ENCODE data around the gene ZNF140.

The ZNF140 gene

GRCh38 chr12:133063556-133063955 lies 17.2 kb upstream of the ZNF140 start:
- no peak overlapping the region for H3K9ac ChIP-seq
- TF ChIP-seq Cebpa-rat (IDR thresholded peaks at IDR 0.05): no peak
- peaks cover 55 to 81% (median 58%) of the 10 kb centered on the region in 11 experiments for H3K36me3 ChIP-seq
- H3K4me1 ChIP-seq: no peaks in the 10 kb centered on the region
- H3K4me2 ChIP-seq: no peak overlapping the region
- H3K27ac ChIP-seq: no peak overlapping the region
- H4K20me1 ChIP-seq: no peaks in the 10 kb centered on the region
- peak overlapping the region; percentile 0 to 51 (median 28); a peak in 14 of 20 replicates for H3K4me3 ChIP-seq
- H3K9me3 ChIP-seq (replicated peaks in 1 of 11): peaks cover 100% of the 10 kb centered on the region in 11 experiments
- no peaks in the 10 kb centered on the region for H3K27me3 ChIP-seq

- H3K9me3 ChIP-seq (replicated peaks in 1 of 11): peaks cover 97 to 100% (median 98%) of the 10 kb centered on the region in 11 experiments
- no peak for TF ChIP-seq Cebpa-rat (IDR thresholded peaks at IDR 0.05)
Measured at GRCh38 chr12:133073836-133074235, 6.9 kb upstream of the ZNF140 start.

DNA sequence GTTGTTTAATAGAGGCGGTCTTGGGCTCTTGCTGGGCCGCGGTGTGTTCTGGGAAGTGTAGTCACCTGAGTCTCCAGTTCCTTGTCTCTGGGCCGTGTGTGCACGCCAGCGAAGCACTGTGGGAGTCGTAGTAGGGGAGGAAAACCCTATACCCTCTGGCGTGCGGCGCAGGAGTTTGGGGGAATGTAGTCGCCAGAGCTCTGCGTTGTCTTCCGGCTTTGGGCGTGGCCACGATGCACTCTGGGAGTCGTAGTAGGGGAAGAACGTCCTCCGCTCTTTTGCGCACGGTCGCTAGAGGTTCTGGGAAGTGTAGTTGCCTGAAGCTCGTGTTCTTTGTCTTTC lies 726 bp upstream of the ZNF140 start:
- peaks cover 36 to 41% (median 37%) of the 10 kb centered on the region in 11 experiments for H3K36me3 ChIP-seq
- peak overlapping the region; percentile 90 to 98 (median 93) for H3K9ac ChIP-seq
- peaks cover 0 to 18% (median 8%) of the 10 kb centered on the region in 10 experiments; a peak in 13 of 20 replicates for H3K4me1 ChIP-seq
- peak overlapping the region; percentile 73 to 87 (median 77) for H3K4me2 ChIP-seq
- H3K27me3 ChIP-seq: no peaks in the 10 kb centered on the region; a peak in 1 of 22 replicates
- no peaks in the 10 kb centered on the region for H4K20me1 ChIP-seq
- peak overlapping the region; percentile 80 to 91 (median 88) for H3K4me3 ChIP-seq
- H3K27ac ChIP-seq: peak overlapping the region; percentile 94 to 99 (median 96)
- TF ChIP-seq Cebpa-rat (IDR thresholded peaks at IDR 0.05): no peak
- H3K9me3 ChIP-seq (replicated peaks in 1 of 11): peaks cover 85 to 90% (median 87%) of the 10 kb centered on the region in 11 experiments

More at GRCh38 chr12:133073836-133074235, 6.9 kb upstream of the ZNF140 start:
- Histone ChIP-seq H3K4me3 (no peak overlapping the region), H4K20me1 (no peaks in the 10 kb centered on the region), H3K27ac (no peak overlapping the region), H3K27me3 (no peaks in the 10 kb centered on the region), H3K4me1 (no peaks in the 10 kb centered on the region), H3K36me3 (peaks cover 0 to 8% (median 0%) of the 10 kb centered on the region in 11 experiments; a peak in 1 of 22 replicates), H3K4me2 (no peak overlapping the region), H3K9ac (no peak overlapping the region)

GRCh38 chr12:133081159-133081780 lies 547 bp downstream of the ZNF140 start:
- Histone ChIP-seq H4K20me1 (no peaks in the 10 kb centered on the region), H3K27me3 (no peaks in the 10 kb centered on the region; a peak in 1 of 22 replicates), H3K4me3 (peak overlapping the region; percentile 80 to 91 (median 88)), H3K9ac (peak overlapping the region; percentile 90 to 98 (median 93)), H3K4me1 (peaks cover 0 to 18% (median 8%) of the 10 kb centered on the region in 10 experiments; a peak in 13 of 20 replicates), H3K36me3 (peaks cover 49 to 54% (median 50%) of the 10 kb centered on the region in 11 experiments), H3K27ac (peak overlapping the region; percentile 94 to 99 (median 96)), H3K9me3 (replicated peaks in 1 of 11) (peaks cover 85 to 90% (median 88%) of the 10 kb centered on the region in 11 experiments), H3K4me2 (peak overlapping the region; percentile 67 to 93 (median 76))
- TF ChIP-seq Cebpa-rat (IDR thresholded peaks at IDR 0.05): no peak

GRCh38 chr12:133083345-133083744 lies 2.6 kb downstream of the ZNF140 start:
- Histone ChIP-seq H3K4me3 (peak overlapping the region; percentile 22 to 91 (median 82); a peak in 17 of 20 replicates), H3K27me3 (no peaks in the 10 kb centered on the region; a peak in 1 of 22 replicates), H3K9me3 (replicated peaks in 1 of 11) (peaks cover 85 to 90% (median 88%) of the 10 kb centered on the region in 11 experiments), H3K4me2 (peak overlapping the region in 2 of 11 experiments; percentile 17 to 30; a peak in 3 of 22 replicates), H4K20me1 (no peaks in the 10 kb centered on the region), H3K27ac (no peak overlapping the region), H3K4me1 (peaks cover 0 to 18% (median 8%) of the 10 kb centered on the region in 10 experiments; a peak in 13 of 20 replicates), H3K36me3 (peaks cover 69 to 74% (median 71%) of the 10 kb centered on the region in 11 experiments), H3K9ac (no peak overlapping the region)
- no peak for TF ChIP-seq Cebpa-rat (IDR thresholded peaks at IDR 0.05)

GRCh38 chr12:133105620-133106019 lies 24.9 kb downstream of the ZNF140 start:
- Histone ChIP-seq H3K27me3 (peaks cover 0 to 5% (median 0%) of the 10 kb centered on the region in 11 experiments; a peak in 1 of 22 replicates), H3K27ac (no peak overlapping the region), H3K36me3 (peaks cover 99 to 100% (median 100%) of the 10 kb centered on the region in 11 experiments), H3K4me3 (peak overlapping the region; percentile 12 to 50 (median 34); a peak in 19 of 20 replicates), H3K9me3 (replicated peaks in 1 of 11) (peaks cover 100% of the 10 kb centered on the region in 11 experiments), H3K4me2 (no peak overlapping the region), H4K20me1 (no peaks in the 10 kb centered on the region), H3K9ac (no peak overlapping the region), H3K4me1 (no peaks in the 10 kb centered on the region)
- TF ChIP-seq Cebpa-rat (IDR thresholded peaks at IDR 0.05): no peak

GRCh38 chr12:133106253-133106652 lies 25.5 kb downstream of the ZNF140 start:
- Histone ChIP-seq H3K4me1 (no peaks in the 10 kb centered on the region), H4K20me1 (no peaks in the 10 kb centered on the region), H3K4me3 (peak overlapping the region; percentile 12 to 50 (median 34)), H3K9me3 (replicated peaks in 1 of 11) (peaks cover 100% of the 10 kb centered on the region in 11 experiments), H3K4me2 (no peak overlapping the region), H3K27ac (no peak overlapping the region), H3K9ac (no peak overlapping the region), H3K27me3 (peaks cover 0 to 5% (median 0%) of the 10 kb centered on the region in 11 experiments; a peak in 1 of 22 replicates), H3K36me3 (peaks cover 99 to 100% (median 100%) of the 10 kb centered on the region in 11 experiments)
- no peak for TF ChIP-seq Cebpa-rat (IDR thresholded peaks at IDR 0.05)

DNA sequence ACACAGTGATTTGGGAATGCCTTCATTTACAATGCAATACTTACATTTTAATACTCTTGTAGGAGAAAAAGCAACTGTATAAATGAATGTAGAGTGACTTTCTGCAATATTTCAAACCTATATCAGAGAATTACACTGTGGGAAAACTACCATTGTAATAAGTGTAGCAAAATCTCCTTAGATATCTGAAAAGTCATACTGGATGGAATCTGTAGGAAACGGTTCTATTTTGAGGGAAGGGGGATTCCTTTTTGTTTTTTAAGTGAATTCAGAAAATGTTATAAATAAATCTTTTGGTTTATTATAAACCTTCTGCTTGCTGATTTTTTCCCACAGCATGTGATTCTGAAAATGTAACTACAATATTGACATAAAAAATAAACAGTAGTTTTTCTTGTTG lies 26.4 kb downstream of the ZNF140 start:
- TF ChIP-seq Cebpa-rat (IDR thresholded peaks at IDR 0.05): no peak
- Histone ChIP-seq H3K36me3 (peaks cover 92 to 100% (median 96%) of the 10 kb centered on the region in 11 experiments), H3K27ac (no peak overlapping the region), H3K4me1 (no peaks in the 10 kb centered on the region), H3K4me3 (peak overlapping the region in 9 of 10 experiments; percentile 12 to 50 (median 35); a peak in 12 of 20 replicates), H3K27me3 (peaks cover 0 to 5% (median 0%) of the 10 kb centered on the region in 11 experiments; a peak in 1 of 22 replicates), H3K9me3 (replicated peaks in 1 of 11) (peaks cover 100% of the 10 kb centered on the region in 11 experiments), H3K4me2 (no peak overlapping the region), H3K9ac (no peak overlapping the region), H4K20me1 (no peaks in the 10 kb centered on the region)

- Histone ChIP-seq H3K9me3 (replicated peaks in 1 of 11) (peaks cover 98 to 100% (median 100%) of the 10 kb centered on the region in 11 experiments), H3K4me3 (peak overlapping the region in 8 of 10 experiments; percentile 5 to 41 (median 23); a peak in 9 of 20 replicates), H3K27me3 (peaks cover 0 to 5% (median 0%) of the 10 kb centered on the region in 11 experiments; a peak in 1 of 22 replicates), H4K20me1 (no peaks in the 10 kb centered on the region), H3K9ac (no peak overlapping the region), H3K36me3 (peaks cover 81 to 97% (median 90%) of the 10 kb centered on the region in 11 experiments), H3K4me1 (no peaks in the 10 kb centered on the region), H3K27ac (no peak overlapping the region), H3K4me2 (no peak overlapping the region)
- TF ChIP-seq Cebpa-rat (IDR thresholded peaks at IDR 0.05): no peak
Measured at GRCh38 chr12:133108150-133108549, 27.4 kb downstream of the ZNF140 start.

Data from BLaER1 treated with 17β-estradiol and CSF1 and Interleukin-3, amounts not matched to agents 10 nM and 100 nM (cell line).